DMS79 (cell line): Measurements from ENCODE around the gene B4GALT6.
A peak's percentile ranks its signal among the peaks of the same experiment; 100 is the strongest.
"Not testable (repeated sequence)": the region's sequence is repeated elsewhere in the genome, so short reads cannot be mapped to it uniquely, and the experiment has no call there.

ENCODE experiments used
- DNase-seq: peaks from one replicate; lab custom pipeline; 2025; lab: John Stamatoyannopoulos, UW

B4GALT6 gene

GRCh38 chr18:31684279-31685096 is at the start of gene B4GALT6:
Gene B4GALT6, minus strand, starts transcription at chr18:31684581. Its CDS starts 155 bp downstream, at chr18:31684426.
- no peak for DNase-seq

GRCh38 chr18:31731628-31732027 is 47.2 kb upstream of the B4GALT6 start:
- DNase-seq = no peak

- not testable (repeated sequence) for DNase-seq
Measured at GRCh38 chr18:31729196-31729595, 44.8 kb upstream of the B4GALT6 start.

- no peak for DNase-seq
Measured at GRCh38 chr18:31723990-31724711, 39.8 kb upstream of the B4GALT6 start.

GRCh38 chr18:31723639-31723989 is 39.2 kb upstream of the B4GALT6 start:
- DNase-seq = no peak

GRCh38 chr18:31722369-31722957 is 38.1 kb upstream of the B4GALT6 start:
- DNase-seq = peak; percentile 3

GRCh38 chr18:31721601-31722000 is 37.2 kb upstream of the B4GALT6 start:
- DNase-seq = no peak

GRCh38 chr18:31720867-31721266 is 36.5 kb upstream of the B4GALT6 start:
- DNase-seq = no peak

GRCh38 chr18:31719363-31720006 is 35.1 kb upstream of the B4GALT6 start:
- DNase-seq = no peak

- no peak for DNase-seq
Measured at GRCh38 chr18:31718386-31718785, 34.0 kb upstream of the B4GALT6 start.

- no peak for DNase-seq
Measured at GRCh38 chr18:31716362-31716761, 32.0 kb upstream of the B4GALT6 start.

- no peak for DNase-seq
Measured at GRCh38 chr18:31711365-31712172, 27.2 kb upstream of the B4GALT6 start.

- no peak for DNase-seq
Measured at GRCh38 chr18:31710826-31711225, 26.4 kb upstream of the B4GALT6 start.

GRCh38 chr18:31707815-31708214 is 23.4 kb upstream of the B4GALT6 start:
- DNase-seq = no peak

GRCh38 chr18:31702449-31702848 is 18.1 kb upstream of the B4GALT6 start:
- DNase-seq = no peak

- no peak for DNase-seq
Measured at GRCh38 chr18:31701744-31702143, 17.4 kb upstream of the B4GALT6 start.

- DNase-seq = no peak
Measured at GRCh38 chr18:31700990-31701389, 16.6 kb upstream of the B4GALT6 start.

GRCh38 chr18:31697351-31698298 is 13.2 kb upstream of the B4GALT6 start:
- DNase-seq = no peak

- no peak for DNase-seq
Measured at GRCh38 chr18:31695989-31696388, 11.6 kb upstream of the B4GALT6 start.

- no peak for DNase-seq
Measured at GRCh38 chr18:31694297-31694696, 9.9 kb upstream of the B4GALT6 start.
